ENCODE data around the gene TMEFF1. TPM values are rescaled to one million over a fixed set of nuclear protein-coding genes. Genes with fewer than 3 reads are reported as not detected.
A peak's percentile ranks its signal among the peaks of the same experiment; 100 is the strongest.

TMEFF1 gene
- total and polyA plus RNA-seq, 2 of the 8 experiments (the other 6 are each of a cell fraction or from before 2014, with no cell fraction given), result 13.5 to 68.2 TPM

GRCh38 chr9:100426530-100427365 lies 46.2 kb upstream of the TMEFF1 start, which contains the start of gene MSANTD3:
Gene MSANTD3 (plus strand): TSS chr9:100427143. CDS start chr9:100441939, 14,796 bp downstream.
- H4K5ac ChIP-seq (ENCODE audit: insufficient read length, low read depth, low read length), result peak within 1 kb of the TSS; percentile 73
- H3K36me3 ChIP-seq (ENCODE audit: control insufficient read depth in 2 of 4, insufficient read depth in 4 of 4, low read length in 3 of 4), result no peaks in the 10 kb centered on the region
- H3K23ac ChIP-seq (ENCODE audit: insufficient read length), result no peak within 1 kb of the TSS
- H3K9ac ChIP-seq (replicated peaks in 1 of 4; ENCODE audit: extremely low read depth in 1 of 4, low read depth in 3 of 4, low read length in 3 of 4), result peak within 1 kb of the TSS; percentile 63 to 89 (median 76)
- peaks cover 0 to 36% of the 10 kb centered on the region in 2 experiments; a peak in 3 of 4 replicates for H3K79me2 ChIP-seq (ENCODE audit: control insufficient read depth in 1 of 2, insufficient read depth in 2 of 2, low read length in 2 of 2)
- no peak within 1 kb of the TSS for H2BK15ac ChIP-seq (ENCODE audit: low read length)
- peak within 1 kb of the TSS; percentile 72; the same call in 1 of the 2 replicates for H3K27ac ChIP-seq (ENCODE audit: low read depth, low read length)
- peak within 1 kb of the TSS; percentile 63 for H4K91ac ChIP-seq (replicated peaks; ENCODE audit: insufficient read length, low read length)
- peak within 1 kb of the TSS; percentile 98 for H2AFZ ChIP-seq (ENCODE audit: low read length)
- H2BK5ac ChIP-seq (ENCODE audit: low read depth, low read length), result peak within 1 kb of the TSS; percentile 61; the same call in 1 of the 2 replicates
- CTCF ChIA-PET (ENCODE audit: partially characterized antibody), result interaction anchor here (0.6 to 2.1 kb wide), 6 partner anchors 10 to 407 kb away, joined by 3 to 10 read pairs (median 4); no protein-coding TSS in a partner anchor
- no peak within 1 kb of the TSS for H2BK20ac ChIP-seq (ENCODE audit: low read length)
- peaks cover 0 to 4% of the 10 kb centered on the region in 2 experiments for H4K20me1 ChIP-seq (replicated peaks in 1 of 2; ENCODE audit: control insufficient read depth in 1 of 2, insufficient read depth in 2 of 2, low read length in 2 of 2)
- peak within 1 kb of the TSS; percentile 82; the same call in 1 of the 2 replicates for H4K8ac ChIP-seq (ENCODE audit: extremely low read depth, insufficient read depth, low read length)
- H2BK12ac ChIP-seq (ENCODE audit: low read depth, low read length), result no peak within 1 kb of the TSS
- peak within 1 kb of the TSS; percentile 78 to 99 (median 89) for H3K4me3 ChIP-seq (ENCODE audit: extremely low read depth in 1 of 4, insufficient read depth in 2 of 4, low read depth in 3 of 4, low read length in 4 of 4)
- peak within 1 kb of the TSS; percentile 9 for H3K56ac ChIP-seq (replicated peaks; ENCODE audit: insufficient read length, low read depth, low read length)
- peak in 1 of 2 experiments; percentile 74 for DNase-seq (ENCODE audit: low read depth in 1 of 2, low spot score in 2 of 2)
- POLR2A ChIA-PET (ENCODE audit: partially characterized antibody), result interaction anchor here (0.6 to 3.7 kb wide), 20 partner anchors 8 to 1063 kb away, joined by 3 to 23 read pairs (median 4); partner anchors contain the start of genes TEX10 and TMEFF1
- H3K23me2 ChIP-seq (ENCODE audit: low read depth, low read length), result peaks cover 9% of the 10 kb centered on the region
- peak within 1 kb of the TSS; percentile 92 to 98 for H3K4me2 ChIP-seq (ENCODE audit: insufficient read depth in 1 of 2, low read depth in 2 of 2, low read length in 2 of 2)
- H3K4ac ChIP-seq (replicated peaks; ENCODE audit: insufficient read length, low read depth, low read length), result peak within 1 kb of the TSS; percentile 82
- WGBS, 2 experiments (ENCODE audit: extremely low coverage in 1 of 2, insufficient coverage in 1 of 2, insufficient read length in 1 of 2, insufficient replicate concordance in 2 of 2, low coverage in 1 of 2, low lambda C conversion rate in 2 of 2, missing lambda C conversion rate in 1 of 2), result 4% methylated on average over 13 of the region's 80 CpGs; no CpG with 5 or more reads in 1 of the 2 experiments
- FAIRE-seq, result no peak
- H3K9me3 ChIP-seq (ENCODE audit: insufficient read depth in 2 of 2, low read depth in 1 of 2, low read length in 1 of 2), result no peaks in the 10 kb centered on the region
- H2AK5ac ChIP-seq (ENCODE audit: low read depth, low read length), result 0 out of 2 replicates have a peak within 1 kb of the TSS, but pooled peaks have one; percentile 26
- H3K14ac ChIP-seq (ENCODE audit: insufficient read length), result peak within 1 kb of the TSS; percentile 9
- H2BK120ac ChIP-seq (replicated peaks; ENCODE audit: low read depth, low read length), result peak within 1 kb of the TSS; percentile 5
- H3K18ac ChIP-seq (ENCODE audit: extremely low read depth, low read length), result peak within 1 kb of the TSS; percentile 75
- H3K4me1 ChIP-seq (replicated peaks in 1 of 4; ENCODE audit: control insufficient read depth in 3 of 4, insufficient read depth in 4 of 4, low read length in 3 of 4), result peaks cover 0 to 13% (median 8%) of the 10 kb centered on the region in 4 experiments; a peak in 4 of 7 replicates
- H3K79me1 ChIP-seq (ENCODE audit: low read depth, low read length), result peaks cover 4% of the 10 kb centered on the region
- no peaks in the 10 kb centered on the region for H3K27me3 ChIP-seq (replicated peaks in 1 of 4; ENCODE audit: control insufficient read depth in 3 of 4, extremely low read depth in 1 of 4, insufficient read depth in 3 of 4, low read length in 3 of 4)
- no peak for TF ChIP-seq CEBPB (IDR thresholded peaks at IDR 0.05; ENCODE audit: low read depth, low read length)
- no peak for TF ChIP-seq BRCA1 (IDR thresholded peaks at IDR 0.05; ENCODE audit: low read depth, low read length)
- no peak for TF ChIP-seq SIX5 (IDR thresholded peaks at IDR 0.05; ENCODE audit: low read depth, low read length)
- peak; percentile 71 for TF ChIP-seq TAF1 (IDR thresholded peaks at IDR 0.05; ENCODE audit: low read depth, low read length)
- no peak for TF ChIP-seq EGR1 (IDR thresholded peaks at IDR 0.05; ENCODE audit: borderline replicate concordance, low read depth, low read length)
- TF ChIP-seq JUN (IDR thresholded peaks at IDR 0.05; ENCODE audit: low read depth, low read length), result no peak
- TF ChIP-seq ATF3 (IDR thresholded peaks at IDR 0.05; ENCODE audit: insufficient read depth, low read depth, low read length), result no peak
- no peak for TF ChIP-seq MAFK (IDR thresholded peaks at IDR 0.05; ENCODE audit: low read depth, low read length)
- TF ChIP-seq, protein P1, sequence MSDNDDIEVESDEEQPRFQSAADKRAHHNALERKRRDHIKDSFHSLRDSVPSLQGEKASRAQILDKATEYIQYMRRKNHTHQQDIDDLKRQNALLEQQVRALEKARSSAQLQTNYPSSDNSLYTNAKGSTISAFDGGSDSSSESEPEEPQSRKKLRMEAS (IDR thresholded peaks at IDR 0.05), result no peak; the same call in 1 of the 2 replicates
- no peak for TF ChIP-seq CHD1 (IDR thresholded peaks at IDR 0.05; ENCODE audit: low read depth, low read length)
- peak; percentile 57 for TF ChIP-seq ASH2L (IDR thresholded peaks at IDR 0.05; ENCODE audit: low read length)
